ENCODE data around the gene ZSCAN20. TPM values are rescaled to one million over a fixed set of nuclear protein-coding genes. Genes with fewer than 3 reads are reported as not detected.

Gene ZSCAN20
- total and polyA plus RNA-seq, 2 of the 4 experiments (the other 2 are of a cell fraction), result 2.1 to 11.1 TPM

- DNase-seq (no peak), ATAC-seq (ENCODE audit: low read depth) (no peak)
- H3K18ac ChIP-seq (ENCODE audit: low read depth, low read length), result no peak overlapping the region
- WGBS, 2 experiments (ENCODE audit: extremely low coverage in 2 of 2, insufficient read length in 1 of 2), result no CpG with 5 or more reads among the region's 1 CpG
- H2AK9ac ChIP-seq (replicated peaks; ENCODE audit: low read depth, low read length, poor library complexity), result no peak overlapping the region
- H2BK5ac ChIP-seq (ENCODE audit: low read depth, low read length, poor library complexity, severe bottlenecking), result no peak overlapping the region
- H4K5ac ChIP-seq (ENCODE audit: low read depth, low read length), result no peak overlapping the region
- H3K14ac ChIP-seq (replicated peaks; ENCODE audit: low read depth, low read length), result no peak overlapping the region
- no peak overlapping the region for H2BK120ac ChIP-seq (ENCODE audit: low read depth, low read length)
- no peaks in the 10 kb centered on the region for H3K9me1 ChIP-seq (ENCODE audit: insufficient read depth, low read length)
- no peak overlapping the region for H3K4ac ChIP-seq (ENCODE audit: low read depth, low read length)
- no peaks in the 10 kb centered on the region for H4K20me1 ChIP-seq (ENCODE audit: insufficient read depth, low read length)
- dilution Hi-C loops (cut with HindIII; ENCODE audit: low sequenced_read_pairs, unreplicated experiment) (no loop called here), intact Hi-C loops (cut with micrococcal nuclease) (no loop called here), in situ Hi-C loops (cut with MboI; ENCODE audit: low sequenced_read_pairs) (no loop called here)
- ChIA-PET POLR2A (ENCODE audit: unreplicated experiment) (no interaction called here), CTCF (no interaction called here)
- H3K4me2 ChIP-seq (ENCODE audit: low read depth, low read length), result no peak overlapping the region
- H3K23ac ChIP-seq (ENCODE audit: low read depth, low read length), result no peak overlapping the region
- no peaks in the 10 kb centered on the region for H3K4me1 ChIP-seq (ENCODE audit: control insufficient read depth, insufficient read depth, low read length)
- H3K27ac ChIP-seq (ENCODE audit: insufficient read depth, low read length), result no peak overlapping the region
- no peak overlapping the region for H2AFZ ChIP-seq (replicated peaks; ENCODE audit: low read length, poor library complexity)
- TF ChIP-seq MAFK (IDR thresholded peaks at IDR 0.05; ENCODE audit: low read depth, low read length) (no peak), MXI1 (IDR thresholded peaks at IDR 0.05; ENCODE audit: borderline replicate concordance, low read depth, low read length) (no peak), SMC3 (IDR thresholded peaks at IDR 0.05; ENCODE audit: low read depth, low read length) (no peak), NFE2L2 (IDR thresholded peaks at IDR 0.05; ENCODE audit: low read depth, low read length) (no peak), CTCF (conservative IDR thresholded peaks at IDR 0.05; ENCODE audit: low read depth, low read length) (no peak), BHLHE40 (IDR thresholded peaks at IDR 0.05; ENCODE audit: low read depth, low read length) (no peak), POLR2A (IDR thresholded peaks at IDR 0.05; ENCODE audit: low read depth, low read length) (no peak), RAD21 (IDR thresholded peaks at IDR 0.05; ENCODE audit: low read length) (no peak), RCOR1 (IDR thresholded peaks at IDR 0.05; ENCODE audit: insufficient replicate concordance, low read length) (no peak), CHD1 (IDR thresholded peaks at IDR 0.05; ENCODE audit: low read depth, low read length) (no peak), CEBPB (IDR thresholded peaks at IDR 0.05; ENCODE audit: low read depth, low read length) (no peak), MAZ (IDR thresholded peaks at IDR 0.05; ENCODE audit: borderline replicate concordance, low read depth, low read length) (no peak)
- TF ChIP-seq, protein P1, sequence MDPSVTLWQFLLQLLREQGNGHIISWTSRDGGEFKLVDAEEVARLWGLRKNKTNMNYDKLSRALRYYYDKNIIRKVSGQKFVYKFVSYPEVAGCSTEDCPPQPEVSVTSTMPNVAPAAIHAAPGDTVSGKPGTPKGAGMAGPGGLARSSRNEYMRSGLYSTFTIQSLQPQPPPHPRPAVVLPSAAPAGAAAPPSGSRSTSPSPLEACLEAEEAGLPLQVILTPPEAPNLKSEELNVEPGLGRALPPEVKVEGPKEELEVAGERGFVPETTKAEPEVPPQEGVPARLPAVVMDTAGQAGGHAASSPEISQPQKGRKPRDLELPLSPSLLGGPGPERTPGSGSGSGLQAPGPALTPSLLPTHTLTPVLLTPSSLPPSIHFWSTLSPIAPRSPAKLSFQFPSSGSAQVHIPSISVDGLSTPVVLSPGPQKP (IDR thresholded peaks at IDR 0.05; ENCODE audit: borderline replicate concordance, low read depth, low read length), result no peak
- no peaks in the 10 kb centered on the region for H3K9me3 ChIP-seq (ENCODE audit: control insufficient read depth, insufficient read depth, low read length)
- no peak overlapping the region for H3K9ac ChIP-seq (ENCODE audit: low read depth, low read length)
- H2BK20ac ChIP-seq (ENCODE audit: low read depth, low read length), result no peak overlapping the region
- no peaks in the 10 kb centered on the region; the same call in 1 of the 2 replicates for H3K27me3 ChIP-seq (ENCODE audit: control insufficient read depth, insufficient read depth, low read length)
- no peak overlapping the region for H4K8ac ChIP-seq (ENCODE audit: low read depth in 2 of 2, low read length in 2 of 2)
- no peak overlapping the region for H3K4me3 ChIP-seq (ENCODE audit: insufficient read depth, low read depth, low read length)
- H3K56ac ChIP-seq (ENCODE audit: extremely low read depth, insufficient read depth, low read length), result no peak overlapping the region
- no peak overlapping the region for H2AK5ac ChIP-seq (ENCODE audit: low read depth, low read length)
- no peak overlapping the region for H4K91ac ChIP-seq (ENCODE audit: insufficient read depth, low read depth, low read length)
- H2BK15ac ChIP-seq (ENCODE audit: low read depth, low read length), result no peak overlapping the region
- H3K36me3 ChIP-seq (ENCODE audit: control insufficient read depth, insufficient read depth, low read length), result no peaks in the 10 kb centered on the region
- no TSS peak for BruUV-seq (replicated peaks)
- H3K79me1 ChIP-seq (ENCODE audit: low read depth in 1 of 2, low read length in 2 of 2), result no peaks in the 10 kb centered on the region
These were observed 57.5 kb downstream of the ZSCAN20 start for GRCh38 chr1:33529957-33530356.

Measured in IMR-90 (cell line).